NCI-H510A (cell line): Measurements from ENCODE around the gene SARNP.
"Not testable (repeated sequence)": the region's sequence is repeated elsewhere in the genome, so short reads cannot be mapped to it uniquely, and the experiment has no call there.

ENCODE experiments used
- DNase-seq: peaks from one replicate; lab custom pipeline; 2025; lab: John Stamatoyannopoulos, UW

The SARNP gene

DNA sequence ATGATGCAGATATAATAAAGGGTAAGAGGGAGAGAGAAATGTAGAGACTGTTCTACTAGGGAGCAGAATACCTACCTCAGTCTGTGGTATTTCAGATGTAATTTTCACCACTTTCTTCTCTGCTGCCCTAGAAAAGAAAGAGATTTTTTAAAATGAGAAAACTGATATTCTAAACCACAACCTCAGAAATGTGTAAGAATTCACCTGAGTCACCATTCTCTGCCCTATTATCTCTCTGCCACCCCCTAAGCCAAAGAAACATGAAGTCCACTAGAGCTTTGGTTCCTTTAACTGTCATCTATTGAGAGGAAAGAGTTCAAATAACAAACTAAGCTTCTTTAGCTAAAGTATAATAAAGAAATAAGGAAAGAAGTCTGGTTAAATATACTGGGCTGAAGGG is 21.6 kb downstream of the SARNP start:
- no peak for DNase-seq

DNA sequence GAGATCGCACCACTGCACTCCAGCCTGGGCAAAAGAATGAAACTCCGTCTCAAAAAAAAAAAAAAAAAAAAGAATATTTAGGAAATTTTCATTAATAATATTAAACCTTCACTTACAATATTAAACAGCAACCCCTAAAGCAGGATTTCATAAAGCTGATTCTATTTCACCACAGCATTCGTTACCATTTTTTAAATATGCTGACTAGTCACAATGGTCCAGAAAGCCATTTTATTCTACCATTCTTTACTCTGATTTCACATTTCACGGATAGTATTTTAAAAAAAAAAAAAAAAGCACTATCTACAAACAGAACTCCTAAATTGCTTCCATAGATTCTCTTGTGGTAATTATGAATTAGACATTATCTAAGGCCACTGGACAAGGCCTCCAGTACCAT is 27.6 kb downstream of the SARNP start:
- no peak for DNase-seq

DNA sequence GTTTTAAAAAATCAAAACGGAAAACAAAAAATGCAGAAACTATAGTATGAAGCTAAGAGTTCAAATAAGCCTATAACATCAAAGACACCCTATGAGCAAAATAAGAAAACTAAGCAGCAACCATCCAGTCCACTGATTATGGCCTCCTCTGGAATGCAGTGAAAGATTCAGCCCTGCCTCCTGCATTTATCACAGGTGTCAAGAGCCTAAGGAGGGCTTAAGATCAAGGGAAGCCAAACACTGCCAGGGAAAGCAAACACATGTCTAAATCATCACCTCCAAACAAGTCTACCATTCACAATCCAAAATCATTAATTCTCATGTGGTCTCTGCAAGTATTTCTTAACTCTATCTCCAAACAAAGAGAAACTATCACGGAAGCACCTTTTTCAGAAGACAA is 28.4 kb downstream of the SARNP start:
- no peak for DNase-seq

DNA sequence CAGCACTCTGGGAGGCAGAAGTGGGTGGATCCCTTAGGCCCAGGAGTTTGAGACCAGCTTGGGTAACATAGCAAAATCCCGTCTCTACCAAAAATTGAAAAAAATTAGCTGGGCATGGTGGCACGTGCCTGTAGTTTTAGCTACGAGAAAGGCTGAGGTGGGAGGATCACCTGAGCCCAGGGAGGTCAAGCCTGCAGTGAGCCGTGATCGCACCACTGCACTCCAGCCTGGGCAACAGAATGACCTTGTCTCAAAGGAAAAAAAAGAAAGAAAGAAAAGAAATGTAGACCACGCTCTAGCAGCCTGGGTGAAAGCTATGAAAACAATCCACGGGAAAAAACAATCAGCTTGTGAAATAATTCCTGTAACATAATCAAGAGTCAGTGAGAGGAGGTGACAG is 29.0 kb downstream of the SARNP start:
- DNase-seq, result no peak

- no peak for DNase-seq
Observed at GRCh38 chr12:55780685-55781084, 36.8 kb downstream of the SARNP start.

- DNase-seq, result no peak
Observed at GRCh38 chr12:55777856-55778255, 39.7 kb downstream of the SARNP start.

DNA sequence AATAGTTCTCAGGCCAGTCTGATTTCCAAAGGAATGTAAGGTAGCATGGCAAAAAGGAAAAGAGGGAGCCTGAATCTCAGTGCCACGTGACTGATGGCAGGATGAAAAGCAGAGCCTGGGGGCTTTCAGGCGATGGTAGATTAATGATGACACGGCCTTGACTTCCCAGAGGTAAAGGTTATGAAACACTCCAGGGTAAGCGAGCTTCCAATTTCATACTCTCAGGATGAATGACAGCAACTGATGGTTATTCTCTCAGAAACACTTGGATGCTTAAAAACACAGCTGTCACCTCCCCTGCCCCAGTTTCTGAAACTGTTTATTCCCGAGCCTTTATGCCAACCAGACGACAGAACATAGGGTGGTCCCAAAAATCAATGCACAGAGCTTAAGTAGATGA is 45.8 kb downstream of the SARNP start:
- no peak for DNase-seq

- no peak for DNase-seq
Observed at GRCh38 chr12:55767156-55767555, 50.4 kb downstream of the SARNP start.

GRCh38 chr12:55765736-55766290 is 51.7 kb downstream of the SARNP start:
- peak; percentile 56 for DNase-seq

- DNase-seq, result no peak
Observed at GRCh38 chr12:55762646-55763045, 54.9 kb downstream of the SARNP start.

DNA sequence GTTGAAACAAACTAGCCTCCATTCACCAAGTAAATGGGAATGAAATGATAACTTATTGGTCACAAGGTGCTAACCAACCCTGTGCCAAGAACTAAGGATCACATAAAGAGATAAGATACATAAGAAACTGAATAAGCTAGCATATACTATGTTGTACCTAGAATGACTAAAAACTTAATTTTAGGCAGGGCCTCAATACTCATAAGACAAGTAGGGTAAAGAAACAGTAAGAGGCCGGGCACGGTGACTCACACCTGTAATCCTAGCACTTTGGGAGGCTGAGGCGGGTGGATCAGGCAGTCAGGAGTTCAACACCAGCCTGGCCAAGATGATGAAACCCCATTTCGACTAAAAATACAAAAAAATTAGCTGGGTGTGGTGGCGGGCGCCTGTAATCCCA is 56.9 kb downstream of the SARNP start:
- no peak for DNase-seq

DNA sequence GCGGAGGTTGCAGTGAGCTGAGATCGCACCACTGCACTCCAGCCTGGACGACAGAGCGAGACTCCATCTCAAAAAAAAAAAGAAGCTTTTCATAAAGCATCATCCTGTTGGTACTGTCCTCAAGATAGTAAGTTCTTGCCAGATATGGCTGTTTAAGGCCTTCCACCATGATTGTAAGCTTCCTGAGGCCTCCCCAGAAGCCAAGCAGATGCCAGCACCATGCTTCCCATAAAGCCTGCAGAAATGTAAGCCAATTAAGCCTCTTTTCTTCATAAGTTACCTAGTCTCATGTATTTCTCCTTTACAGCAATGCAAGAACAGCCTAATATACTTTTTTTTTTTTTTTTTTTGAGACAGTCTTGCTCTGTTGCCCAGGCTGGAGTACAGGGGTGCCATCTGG is 58.9 kb downstream of the SARNP start:
- not testable (repeated sequence) for DNase-seq

DNA sequence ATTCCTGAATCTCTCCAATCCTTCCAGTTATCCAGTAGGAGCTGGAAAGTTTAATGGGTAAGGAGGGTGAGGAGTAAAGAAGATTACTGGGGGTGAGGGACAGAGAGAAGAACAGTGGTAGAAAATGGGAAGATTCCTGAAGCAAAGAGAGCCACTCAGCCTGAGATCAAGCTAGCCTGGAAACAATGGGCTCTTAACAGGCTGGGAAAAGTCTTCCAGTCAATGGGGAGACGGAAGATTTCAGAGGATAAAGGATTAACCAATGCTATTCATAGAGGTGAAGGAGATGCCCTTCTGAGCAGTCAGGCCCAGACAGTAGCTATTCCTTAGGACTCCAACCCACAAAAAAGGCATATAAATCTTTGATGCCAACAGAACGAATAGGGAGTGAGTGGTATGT is 59.8 kb downstream of the SARNP start:
- no peak for DNase-seq

DNA sequence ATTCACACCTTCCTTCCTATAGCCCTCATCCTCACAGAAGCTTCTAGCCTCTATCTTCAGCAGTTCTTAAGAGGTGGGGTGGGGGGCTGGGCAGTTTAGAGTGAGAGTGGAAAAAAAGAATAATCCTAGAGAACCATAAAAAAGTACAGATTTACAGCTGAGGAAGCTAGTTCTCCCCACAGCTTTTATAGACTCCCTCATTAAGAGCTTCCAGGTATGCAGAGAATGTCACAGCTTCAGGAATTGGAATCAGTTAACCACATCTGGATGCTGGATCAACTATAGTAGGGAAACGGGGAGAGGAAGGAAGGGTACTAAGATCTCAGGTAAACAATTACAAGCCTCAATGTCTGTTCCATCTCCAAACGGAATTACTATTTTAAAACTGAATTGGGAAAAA is 62.3 kb downstream of the SARNP start:
- DNase-seq, result no peak

DNA sequence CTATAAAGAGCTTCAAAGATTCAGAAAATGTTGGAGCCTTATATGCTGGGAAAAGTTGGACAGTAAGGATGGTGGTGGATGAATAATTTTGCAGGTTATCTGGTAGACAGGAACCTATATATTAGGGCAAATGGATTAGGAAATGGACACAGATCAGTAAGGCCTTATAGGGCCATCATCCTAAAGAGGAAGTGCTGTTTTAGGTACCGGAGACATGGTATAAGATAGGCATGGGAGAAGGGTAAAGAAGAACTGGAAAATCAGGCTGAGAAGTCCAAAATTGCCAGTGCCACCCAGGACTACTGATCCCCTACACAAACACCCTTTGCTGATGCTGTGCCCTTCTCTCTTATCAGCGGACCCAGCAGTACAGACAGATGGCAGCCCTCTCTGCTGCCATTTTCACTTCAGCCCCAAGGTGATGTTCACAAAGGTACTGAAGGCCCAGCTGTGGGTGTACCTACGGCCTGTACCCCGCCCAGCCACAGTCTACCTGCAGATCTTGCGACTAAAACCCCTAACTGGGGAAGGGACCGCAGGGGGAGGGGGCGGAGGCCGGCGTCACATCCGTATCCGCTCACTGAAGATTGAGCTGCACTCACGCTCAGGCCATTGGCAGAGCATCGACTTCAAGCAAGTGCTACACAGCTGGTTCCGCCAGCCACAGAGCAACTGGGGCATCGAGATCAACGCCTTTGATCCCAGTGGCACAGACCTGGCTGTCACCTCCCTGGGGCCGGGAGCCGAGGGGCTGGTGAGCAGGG is 69.1 kb downstream of the SARNP start:
- DNase-seq, result no peak

GRCh38 chr12:55746913-55747231 is 70.7 kb downstream of the SARNP start:
- no peak for DNase-seq

DNA sequence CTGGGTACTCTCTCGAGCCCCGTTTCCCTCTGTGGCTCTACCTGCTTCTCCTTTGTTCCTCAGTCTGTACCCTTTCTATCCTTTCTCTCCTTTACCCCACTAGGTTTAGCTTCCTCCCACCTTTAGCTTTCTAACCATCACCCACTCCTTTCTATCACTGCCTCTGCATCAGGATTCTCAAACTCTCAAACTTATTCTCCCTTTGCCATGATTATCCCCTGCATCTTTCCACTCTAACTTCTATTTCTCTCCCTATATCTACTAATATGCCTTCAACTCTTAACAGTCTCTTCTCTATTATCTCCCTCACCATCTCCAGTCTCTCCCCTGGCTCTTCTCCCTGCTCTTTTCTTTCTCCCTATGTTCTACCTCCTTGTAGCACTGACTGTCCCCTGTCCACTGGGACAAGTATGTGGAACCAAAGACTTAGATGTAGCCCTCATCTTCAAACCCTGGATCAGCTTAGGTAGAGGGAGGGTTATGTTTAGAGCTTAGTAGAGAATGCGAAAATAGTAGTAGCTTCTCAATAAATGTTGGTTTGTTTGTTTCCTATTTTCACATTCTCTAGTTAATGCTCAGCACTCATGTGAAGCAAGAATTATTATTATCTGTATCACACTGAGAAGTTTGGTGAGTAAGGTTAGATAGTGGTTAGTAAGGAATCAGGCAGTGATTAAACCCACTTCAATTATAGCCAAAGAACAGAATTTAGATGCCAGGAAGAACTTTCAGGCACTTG is 71.2 kb downstream of the SARNP start:
- no peak for DNase-seq

DNA sequence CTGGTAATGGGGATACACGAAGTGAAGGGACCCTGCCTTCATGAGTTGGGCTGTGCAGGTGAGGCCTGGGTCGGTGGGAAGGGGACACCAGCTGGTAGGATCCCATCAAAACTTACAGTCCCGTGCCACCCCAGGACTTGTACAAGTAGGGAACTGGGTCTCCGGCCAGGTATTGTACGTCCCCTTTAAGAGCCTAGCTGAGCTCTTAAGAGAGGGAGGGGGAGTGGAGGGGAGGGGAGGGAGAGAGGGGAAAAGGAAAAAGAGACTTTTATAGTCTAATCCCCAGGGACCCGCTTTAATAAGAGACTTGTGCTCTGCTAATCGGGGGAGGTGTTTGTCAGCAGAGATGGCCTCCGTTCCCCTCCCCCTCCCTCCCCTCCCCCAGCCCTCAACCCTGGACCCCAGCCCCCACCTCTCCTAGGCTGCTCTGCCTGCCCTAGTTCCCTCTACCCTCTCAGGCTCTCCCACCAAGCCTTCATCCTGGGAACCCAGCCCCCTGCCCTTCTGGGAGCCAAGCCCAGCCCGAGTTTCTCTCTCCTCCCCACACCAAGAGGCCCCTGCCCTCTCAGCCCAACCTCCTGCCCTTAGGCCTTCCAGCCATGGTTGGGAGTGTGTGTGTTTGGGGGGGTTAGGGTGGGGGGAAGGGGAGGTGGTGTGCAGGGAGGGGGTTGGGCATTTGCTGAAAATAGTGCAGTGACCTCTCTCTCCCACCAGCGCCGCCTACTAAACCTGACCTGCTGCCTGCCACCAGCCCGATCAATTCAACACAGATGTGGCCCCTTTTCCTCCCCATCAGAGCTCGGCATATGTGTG is 72.0 kb downstream of the SARNP start:
- DNase-seq, result peak; percentile 18

DNA sequence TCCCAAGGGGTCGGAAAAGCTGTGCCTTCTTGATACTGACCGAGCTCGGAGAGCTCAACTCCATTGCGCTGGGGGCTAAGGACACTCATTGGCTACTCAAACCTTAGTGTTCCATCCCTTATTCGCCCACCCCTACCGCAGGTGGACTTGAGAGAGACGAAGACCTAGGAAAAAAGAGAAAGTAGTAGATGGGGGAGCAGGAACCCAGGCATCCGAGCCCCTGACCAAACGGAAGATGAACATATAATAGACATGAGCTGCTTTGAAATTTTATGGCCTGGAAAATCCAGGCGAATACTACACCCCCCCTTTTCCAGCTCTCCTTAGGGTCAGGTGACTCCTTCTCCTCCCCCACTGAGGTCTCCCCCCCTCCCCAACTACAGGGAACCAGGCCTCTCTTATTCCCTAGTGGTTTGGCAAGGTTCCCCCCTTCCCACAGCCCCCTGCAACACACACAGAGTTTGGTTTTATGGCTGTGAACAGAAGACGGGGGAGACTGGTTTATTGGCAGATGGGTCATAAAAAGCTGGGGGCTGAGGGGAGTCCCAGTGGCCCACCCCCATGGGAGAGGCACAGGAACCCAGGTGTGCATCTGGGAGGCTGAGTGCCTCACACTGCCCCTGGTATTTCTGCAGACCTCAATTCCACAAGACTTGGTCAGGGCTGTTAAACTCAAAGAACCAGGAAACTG is 73.0 kb downstream of the SARNP start:
- no peak for DNase-seq

GRCh38 chr12:55743406-55744339 is 73.9 kb downstream of the SARNP start:
- DNase-seq, result peak; percentile 46
